Upper lobe of left lung (tissue), 6 donors: ENCODE measurements around the gene PATL1. TPM values are rescaled to one million over a fixed set of nuclear protein-coding genes. Genes with fewer than 3 reads are reported as not detected.

ENCODE experiments used
- ATAC-seq, 2 donors: fragments of 200-7000 bp; cut with Tn5 transposase; one replicate each; pipeline ENCODE4 v1.9.1; 2022; ENCODE audit warnings: mild to moderate bottlenecking in 2 of 2, moderate library complexity in 2 of 2; ENCODE audit not compliant: low FRiP score in 2 of 2
- DNase-seq, 2 donors: peaks; one replicate each; pipeline ENCODE4 v3.0.0-alpha.2; 2019 to 2020
- H3K27ac ChIP-seq, 4 donors: fragments of 200-600 bp; sonication (generic); one replicate each; pipeline ENCODE4 v1.5.1; 2016 to 2019
- H3K27me3 ChIP-seq, 4 donors: fragments of 200-600 bp; sonication (generic); one replicate each; pipeline ENCODE4 v1.5.1; 2017 to 2019
- H3K36me3 ChIP-seq, 4 donors: fragments of 200-600 bp; sonication (generic); one replicate each; pipeline ENCODE4 v1.5.1; 2016 to 2019
- H3K4me1 ChIP-seq, 4 donors: fragments of 200-600 bp; sonication (generic); one replicate each; pipeline ENCODE4 v1.5.1; 2018 to 2019
- H3K4me3 ChIP-seq, 4 donors: fragments of 200-600 bp; sonication (generic); one replicate each; pipeline ENCODE4 v1.5.1; 2017 to 2019; ENCODE audit warnings: mild to moderate bottlenecking in 2 of 4, moderate library complexity in 1 of 4
- H3K9me3 ChIP-seq, 4 donors: fragments of 200-600 bp; sonication (generic); one replicate each; pipeline ENCODE4 v1.5.1; 2018 to 2019
- EP300 ChIP-seq, 4 donors: sonication (generic); formaldehyde crosslinking; IDR thresholded peaks; one replicate each; pipeline ENCODE4 v1.5.1; 2017; ENCODE audit warnings: antibody characterized with exemption in 4 of 4, control low read depth in 2 of 4
- POLR2A ChIP-seq, 4 donors: fragments of 450-650 bp; IDR thresholded peaks; one replicate each; pipeline ENCODE4 v1.5.1; 2016 to 2017; ENCODE audit warnings: antibody characterized with exemption in 4 of 4, mild to moderate bottlenecking in 2 of 4
- POLR2AphosphoS5 ChIP-seq, 2 donors: sonication (generic); formaldehyde crosslinking; IDR thresholded peaks; one replicate each; pipeline ENCODE4 v1.5.1; 2017; ENCODE audit warnings: antibody characterized with exemption in 2 of 2
- WGBS, 2 donors: methylation state at CpG; one replicate each; pipeline ENCODE4 v1.1.5; 2017 to 2018; 5-methylcytosine and 5-hydroxymethylcytosine counted together
- total RNA-seq, 6 donors: library from RNA; depleted of rRNA in 4 of 6; stranded (reverse); fragments of >200 nt in 4 of 6; gene quantifications; one replicate each; pipeline versions ENCODE4 v1.1.0 to v1.2.1, GENCODE V29; 2016 to 2021
- TF ChIP-seq, protein P1 (sequence below), 6 experiments: fragments of 450-650 bp in 4 of 6; fragments of 200-600 bp in 2 of 6; sonication (generic) in 2 of 6; IDR thresholded peaks; one replicate each; pipeline ENCODE4 v1.5.1; 2016 to 2019; ENCODE audit warnings: antibody characterized with exemption in 6 of 6
- donor health status: DM: no; HTN: no; CAD: no; lungs with moderate emphysema.
- donor health status: DM: no; HTN: yes; CAD: no; lungs with severe emphysema.

Gene PATL1
- total RNA-seq, 6 donors from 2014 or later = 13.4 to 34.5 (median 23.7) TPM

DNA sequence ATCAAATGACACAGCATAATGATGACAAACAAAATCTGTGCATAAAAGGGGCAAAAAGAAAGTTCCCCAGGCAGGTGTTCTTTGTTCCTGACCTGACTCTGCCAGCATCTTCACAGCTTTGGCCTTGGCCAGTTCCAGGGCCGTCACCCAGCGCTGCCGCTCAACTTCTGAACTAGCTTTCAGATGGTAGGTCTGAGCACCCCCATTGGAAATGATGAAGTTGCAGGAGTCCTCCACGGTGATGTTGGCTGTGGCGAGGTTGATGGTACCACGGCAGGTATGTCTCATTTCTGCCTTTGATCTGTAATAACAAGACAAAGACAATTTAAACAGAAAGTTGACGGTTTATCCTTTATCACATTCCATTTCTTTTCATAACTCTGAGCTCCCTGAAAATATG is 58.5 kb downstream of the PATL1 start:
- Histone ChIP-seq H3K36me3 (peaks cover 29 to 54% (median 45%) of the 10 kb centered on the region in 4 donors), H3K27me3 (no peaks in the 10 kb centered on the region), H3K27ac (no peak overlapping the region), H3K4me1 (peaks cover 30 to 40% (median 37%) of the 10 kb centered on the region in 4 donors), H3K4me3 (no peak overlapping the region), H3K9me3 (no peaks in the 10 kb centered on the region)
- no peak for DNase-seq
- no peak for ATAC-seq
- WGBS, 2 donors = 95 to 96% methylated on average over 7 of the region's 7 CpGs
- TF ChIP-seq, protein P1, sequence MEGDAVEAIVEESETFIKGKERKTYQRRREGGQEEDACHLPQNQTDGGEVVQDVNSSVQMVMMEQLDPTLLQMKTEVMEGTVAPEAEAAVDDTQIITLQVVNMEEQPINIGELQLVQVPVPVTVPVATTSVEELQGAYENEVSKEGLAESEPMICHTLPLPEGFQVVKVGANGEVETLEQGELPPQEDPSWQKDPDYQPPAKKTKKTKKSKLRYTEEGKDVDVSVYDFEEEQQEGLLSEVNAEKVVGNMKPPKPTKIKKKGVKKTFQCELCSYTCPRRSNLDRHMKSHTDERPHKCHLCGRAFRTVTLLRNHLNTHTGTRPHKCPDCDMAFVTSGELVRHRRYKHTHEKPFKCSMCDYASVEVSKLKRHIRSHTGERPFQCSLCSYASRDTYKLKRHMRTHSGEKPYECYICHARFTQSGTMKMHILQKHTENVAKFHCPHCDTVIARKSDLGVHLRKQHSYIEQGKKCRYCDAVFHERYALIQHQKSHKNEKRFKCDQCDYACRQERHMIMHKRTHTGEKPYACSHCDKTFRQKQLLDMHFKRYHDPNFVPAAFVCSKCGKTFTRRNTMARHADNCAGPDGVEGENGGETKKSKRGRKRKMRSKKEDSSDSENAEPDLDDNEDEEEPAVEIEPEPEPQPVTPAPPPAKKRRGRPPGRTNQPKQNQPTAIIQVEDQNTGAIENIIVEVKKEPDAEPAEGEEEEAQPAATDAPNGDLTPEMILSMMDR (IDR thresholded peaks at IDR 0.05) = no peak
- TF ChIP-seq POLR2A (IDR thresholded peaks at IDR 0.05) = no peak
- no peak for TF ChIP-seq POLR2AphosphoS5 (IDR thresholded peaks at IDR 0.05)
- no peak for TF ChIP-seq EP300 (IDR thresholded peaks at IDR 0.05)

DNA sequence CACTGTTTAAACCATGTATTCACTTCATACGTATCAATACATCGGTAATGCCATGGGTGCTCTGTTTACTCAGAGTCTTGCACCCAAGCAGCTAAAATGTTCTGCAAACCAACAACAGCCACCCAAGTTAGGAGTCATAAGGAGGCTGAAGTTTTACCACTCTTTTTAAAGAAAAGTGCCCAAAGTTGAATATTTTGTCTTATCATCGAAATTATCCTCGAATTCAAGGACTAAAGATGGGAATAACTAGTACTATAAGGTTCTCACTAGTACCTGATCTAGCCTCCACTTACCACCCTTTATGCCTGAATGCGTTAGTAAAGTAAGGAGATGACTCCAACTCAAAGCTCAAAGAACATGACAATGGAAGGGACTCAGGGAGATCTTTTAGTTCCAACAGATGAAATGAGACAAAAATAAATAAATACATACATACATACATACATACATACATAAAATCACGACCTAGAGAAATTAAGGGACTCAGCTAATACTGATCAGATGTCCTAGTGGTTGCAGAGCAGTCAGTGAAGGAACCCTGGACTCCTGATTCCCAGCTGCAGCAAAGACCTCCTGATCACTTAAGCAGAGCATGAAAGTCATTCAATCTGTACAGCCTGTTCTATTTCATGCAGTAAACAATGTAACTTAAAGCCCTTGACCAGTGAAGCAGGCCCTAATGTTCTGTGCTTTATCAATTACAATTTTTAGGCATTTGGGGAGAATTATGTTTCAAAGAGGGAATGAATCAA is 61.0 kb downstream of the PATL1 start:
- Histone ChIP-seq H3K36me3 (peaks cover 29 to 78% (median 59%) of the 10 kb centered on the region in 4 donors), H3K4me3 (no peak overlapping the region), H3K27me3 (no peaks in the 10 kb centered on the region), H3K27ac (no peak overlapping the region), H3K9me3 (no peaks in the 10 kb centered on the region), H3K4me1 (peaks cover 16 to 19% (median 18%) of the 10 kb centered on the region in 4 donors)
- TF ChIP-seq EP300 (IDR thresholded peaks at IDR 0.05) = no peak
- no peak for TF ChIP-seq POLR2AphosphoS5 (IDR thresholded peaks at IDR 0.05)
- TF ChIP-seq POLR2A (IDR thresholded peaks at IDR 0.05) = no peak
- TF ChIP-seq, protein P1 (IDR thresholded peaks at IDR 0.05) = no peak
- DNase-seq (no peak), ATAC-seq (no peak)
- WGBS, 2 donors = 93 to 95% methylated on average over 6 of the region's 6 CpGs

DNA sequence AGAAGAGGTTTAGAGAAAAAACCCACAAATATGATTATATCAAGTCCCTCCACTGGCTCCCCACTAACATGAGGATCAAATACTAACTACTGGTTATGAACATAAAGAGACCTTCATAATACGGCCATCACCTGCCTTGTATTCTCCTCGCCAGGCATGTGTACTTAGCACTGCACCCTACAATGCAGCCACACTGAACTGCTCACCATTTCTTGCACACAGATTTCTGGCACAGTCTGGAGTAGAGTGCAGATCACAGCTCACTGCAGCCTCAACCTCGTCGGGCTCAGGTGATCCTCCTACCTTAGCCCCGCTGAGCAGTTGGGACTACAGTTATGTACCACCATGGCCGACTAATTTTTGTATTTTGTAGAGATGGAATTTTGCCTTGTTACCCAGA is 66.4 kb downstream of the PATL1 start:
- Histone ChIP-seq H3K36me3 (peaks cover 47 to 100% (median 84%) of the 10 kb centered on the region in 4 donors), H3K9me3 (no peaks in the 10 kb centered on the region), H3K4me1 (no peaks in the 10 kb centered on the region), H3K27me3 (no peaks in the 10 kb centered on the region), H3K4me3 (no peak overlapping the region), H3K27ac (no peak overlapping the region)
- no peak for DNase-seq
- ATAC-seq = no peak
- TF ChIP-seq, protein P1 (IDR thresholded peaks at IDR 0.05) = no peak
- 96 to 98% methylated on average over 6 of the region's 6 CpGs for WGBS, 2 donors

DNA sequence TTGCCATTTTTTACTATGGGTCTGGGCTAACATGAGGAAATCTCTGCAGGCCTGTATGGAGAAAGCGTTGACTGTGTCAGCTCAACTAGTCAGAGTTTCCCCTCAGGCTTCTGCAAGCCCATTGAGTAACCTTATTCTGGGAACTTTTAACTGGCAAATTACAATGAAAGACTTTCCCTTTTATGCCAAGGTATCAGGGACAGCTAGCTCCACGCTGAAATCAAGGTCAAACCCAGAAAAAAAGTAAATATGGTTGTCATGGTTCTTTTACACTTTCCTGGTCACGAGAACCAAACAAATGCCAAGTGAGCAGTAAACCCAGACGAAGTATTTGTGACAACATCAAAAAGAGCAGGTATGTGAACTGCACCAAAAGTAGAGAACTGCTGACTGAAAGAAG is 67.0 kb downstream of the PATL1 start:
- peaks cover 42 to 100% (median 83%) of the 10 kb centered on the region in 4 donors for H3K36me3 ChIP-seq
- H3K27ac ChIP-seq = no peak overlapping the region
- no peaks in the 10 kb centered on the region for H3K9me3 ChIP-seq
- DNase-seq (no peak), ATAC-seq (no peak)
- no peak for TF ChIP-seq EP300 (IDR thresholded peaks at IDR 0.05)
- WGBS, 2 donors = 83 to 86% methylated on average over 4 of the region's 4 CpGs
- H3K27me3 ChIP-seq = no peaks in the 10 kb centered on the region
- H3K4me1 ChIP-seq = no peaks in the 10 kb centered on the region
- no peak overlapping the region for H3K4me3 ChIP-seq

DNA sequence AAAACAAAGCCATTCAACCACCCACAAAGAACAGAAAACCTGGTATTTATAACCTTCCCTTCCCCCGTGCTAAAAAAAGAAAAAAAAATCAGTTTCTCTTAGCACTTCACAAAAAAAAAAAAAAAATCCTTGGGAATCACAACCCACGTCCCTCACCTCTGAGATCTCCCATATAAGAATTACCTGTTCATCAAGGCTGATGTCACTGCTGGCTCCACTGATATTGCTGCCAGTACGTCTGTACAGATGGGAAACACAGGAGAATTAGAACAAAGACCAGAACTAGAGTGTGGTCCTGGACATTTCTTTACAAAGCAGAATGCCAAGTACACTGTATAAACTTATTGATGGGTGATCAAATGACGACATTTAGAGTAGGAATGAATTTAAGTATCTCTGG is 68.2 kb downstream of the PATL1 start:
- H3K4me3 ChIP-seq = no peak overlapping the region
- no peak for ATAC-seq
- H3K27ac ChIP-seq = no peak overlapping the region
- DNase-seq = no peak
- TF ChIP-seq EP300 (IDR thresholded peaks at IDR 0.05) = no peak
- TF ChIP-seq, protein P1 (IDR thresholded peaks at IDR 0.05) = no peak
- no peak for TF ChIP-seq POLR2A (IDR thresholded peaks at IDR 0.05)
- no peak for TF ChIP-seq POLR2AphosphoS5 (IDR thresholded peaks at IDR 0.05)
- no peaks in the 10 kb centered on the region for H3K9me3 ChIP-seq
- H3K36me3 ChIP-seq = peaks cover 41 to 100% (median 83%) of the 10 kb centered on the region in 4 donors
- WGBS, 2 donors = 91 to 95% methylated on average over 4 of the region's 4 CpGs
- H3K27me3 ChIP-seq = no peaks in the 10 kb centered on the region
- no peaks in the 10 kb centered on the region for H3K4me1 ChIP-seq
